Tibial artery (tissue), 4 donors: Measurements from ENCODE around the gene CCDC122.
A peak's percentile ranks its signal among the peaks of the same experiment; 100 is the strongest.

Experiments used
- DNase-seq, 2 donors: peaks; one replicate each; pipeline ENCODE4 v3.0.0-alpha.2; 2019
- H3K27ac ChIP-seq, 2 donors: fragments of 200-600 bp; sonication (generic) in 1 of 2; 1 replicate in 1 of 2; 2 replicates in 1 of 2; pipeline ENCODE4 v1.5.1; 2018 to 2019; ENCODE audit warnings: mild to moderate bottlenecking in 1 of 2
- H3K27me3 ChIP-seq, 2 donors: fragments of 200-600 bp; sonication (generic) in 1 of 2; one replicate each; pipeline versions ENCODE4 v1.5.1 to v1.6.0; 2016 to 2019
- H3K36me3 ChIP-seq, 3 donors: fragments of 200-600 bp; sonication (generic) in 2 of 3; one replicate each; pipeline ENCODE4 v1.5.1; 2016 to 2019; ENCODE audit warnings: mild to moderate bottlenecking in 2 of 3
- H3K4me1 ChIP-seq, 4 donors: fragments of 200-600 bp; sonication (generic) in 2 of 4; 1 replicate in 3 of 4; 2 replicates in 1 of 4; pipeline ENCODE4 v1.5.1; 2016 to 2019
- H3K4me3 ChIP-seq, 2 donors: fragments of 200-600 bp; sonication (generic) in 1 of 2; 1 replicate in 1 of 2; 2 replicates in 1 of 2; pipeline ENCODE4 v1.5.1; 2018 to 2019; ENCODE audit warnings: mild to moderate bottlenecking in 2 of 2
- H3K9me3 ChIP-seq, 3 donors: fragments of 200-600 bp; sonication (generic) in 1 of 3; one replicate each; pipeline ENCODE4 v1.5.1; 2016 to 2019
- intact Hi-C: fragments of 100-400 bp; cut with DNase I; formaldehyde crosslinking; loops from one replicate; pipeline ENCODE4 v1.15.0; 2023; ENCODE audit warnings: low total_unique reads
- TF ChIP-seq, protein P1 (sequence below), 2 experiments: fragments of 200-600 bp in 1 of 2; fragments of 450-650 bp in 1 of 2; IDR thresholded peaks; one replicate each; pipeline ENCODE4 v1.5.1; 2017 to 2019; ENCODE audit warnings: antibody characterized with exemption in 2 of 2, mild to moderate bottlenecking in 1 of 2, moderate library complexity in 1 of 2

CCDC122 gene

DNA sequence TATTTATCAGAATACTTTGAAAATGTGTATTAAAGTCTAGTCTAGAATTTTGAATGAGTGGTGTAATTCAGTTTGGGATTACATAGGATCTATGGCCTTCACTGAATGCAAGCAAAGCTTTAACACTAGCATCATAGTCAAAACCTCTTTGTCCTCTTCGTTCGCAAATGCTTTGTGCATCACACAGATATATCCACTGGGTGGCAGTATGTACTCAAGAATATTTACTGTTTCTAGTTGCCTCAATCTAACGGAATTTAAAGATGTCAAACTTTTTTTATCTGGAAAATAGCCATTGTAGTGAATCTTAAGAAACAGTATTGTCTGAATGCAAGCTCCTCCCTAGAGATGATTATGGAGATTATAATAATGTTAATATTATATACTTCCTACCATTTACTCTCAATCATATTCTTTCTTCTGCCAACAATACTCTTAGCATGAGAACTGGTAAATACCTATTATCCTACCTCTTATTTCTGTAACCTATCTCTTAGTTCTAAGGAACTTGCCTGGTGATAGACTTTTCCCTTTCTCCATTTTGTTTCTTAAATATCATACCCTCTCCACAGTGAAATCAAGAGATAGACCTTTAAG, 26.0 kb upstream of the CCDC122 start:
- Histone ChIP-seq H3K4me1 (peaks cover 0 to 11% (median 5%) of the 10 kb centered on the region in 4 donors), H3K27ac (no peak overlapping the region), H3K36me3 (no peaks in the 10 kb centered on the region), H3K27me3 (no peaks in the 10 kb centered on the region), H3K4me3 (no peak overlapping the region), H3K9me3 (no peaks in the 10 kb centered on the region)
- DNase-seq = peak in 1 of 2 donors; percentile 26
- intact Hi-C loops = loop anchor here (5.0 to 10.0 kb wide), 3 partner anchors 532 to 1069 kb away; no protein-coding TSS in a partner anchor
- TF ChIP-seq, protein P1, sequence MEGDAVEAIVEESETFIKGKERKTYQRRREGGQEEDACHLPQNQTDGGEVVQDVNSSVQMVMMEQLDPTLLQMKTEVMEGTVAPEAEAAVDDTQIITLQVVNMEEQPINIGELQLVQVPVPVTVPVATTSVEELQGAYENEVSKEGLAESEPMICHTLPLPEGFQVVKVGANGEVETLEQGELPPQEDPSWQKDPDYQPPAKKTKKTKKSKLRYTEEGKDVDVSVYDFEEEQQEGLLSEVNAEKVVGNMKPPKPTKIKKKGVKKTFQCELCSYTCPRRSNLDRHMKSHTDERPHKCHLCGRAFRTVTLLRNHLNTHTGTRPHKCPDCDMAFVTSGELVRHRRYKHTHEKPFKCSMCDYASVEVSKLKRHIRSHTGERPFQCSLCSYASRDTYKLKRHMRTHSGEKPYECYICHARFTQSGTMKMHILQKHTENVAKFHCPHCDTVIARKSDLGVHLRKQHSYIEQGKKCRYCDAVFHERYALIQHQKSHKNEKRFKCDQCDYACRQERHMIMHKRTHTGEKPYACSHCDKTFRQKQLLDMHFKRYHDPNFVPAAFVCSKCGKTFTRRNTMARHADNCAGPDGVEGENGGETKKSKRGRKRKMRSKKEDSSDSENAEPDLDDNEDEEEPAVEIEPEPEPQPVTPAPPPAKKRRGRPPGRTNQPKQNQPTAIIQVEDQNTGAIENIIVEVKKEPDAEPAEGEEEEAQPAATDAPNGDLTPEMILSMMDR (IDR thresholded peaks at IDR 0.05) = peak; percentile 79 to 90

DNA sequence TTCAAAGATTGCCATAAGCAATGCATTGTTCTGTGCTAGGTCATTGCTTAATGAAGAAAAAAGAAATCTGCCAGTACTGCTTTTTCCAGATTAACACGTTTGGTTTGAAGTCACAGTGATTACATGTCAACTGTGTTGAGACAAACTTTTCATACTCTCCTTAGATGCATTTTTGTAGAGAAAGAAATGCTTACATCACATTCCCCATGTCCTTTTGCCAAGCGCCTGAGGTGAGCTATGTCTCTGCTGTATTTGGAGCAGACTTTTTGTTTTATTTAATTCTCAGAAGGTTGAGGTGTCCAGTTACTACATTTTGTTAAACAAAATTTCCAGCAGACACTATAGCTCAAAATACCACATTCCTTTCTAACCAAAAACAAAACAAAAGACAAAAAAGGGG, 16.4 kb upstream of the CCDC122 start:
- Histone ChIP-seq H3K27me3 (no peaks in the 10 kb centered on the region), H3K9me3 (no peaks in the 10 kb centered on the region), H3K4me1 (no peaks in the 10 kb centered on the region), H3K36me3 (peaks cover 0 to 6% (median 0%) of the 10 kb centered on the region in 3 donors), H3K4me3 (no peak overlapping the region), H3K27ac (no peak overlapping the region)
- no peak for DNase-seq
- intact Hi-C loops = no loop called here
- TF ChIP-seq, protein P1 (IDR thresholded peaks at IDR 0.05) = no peak

DNA sequence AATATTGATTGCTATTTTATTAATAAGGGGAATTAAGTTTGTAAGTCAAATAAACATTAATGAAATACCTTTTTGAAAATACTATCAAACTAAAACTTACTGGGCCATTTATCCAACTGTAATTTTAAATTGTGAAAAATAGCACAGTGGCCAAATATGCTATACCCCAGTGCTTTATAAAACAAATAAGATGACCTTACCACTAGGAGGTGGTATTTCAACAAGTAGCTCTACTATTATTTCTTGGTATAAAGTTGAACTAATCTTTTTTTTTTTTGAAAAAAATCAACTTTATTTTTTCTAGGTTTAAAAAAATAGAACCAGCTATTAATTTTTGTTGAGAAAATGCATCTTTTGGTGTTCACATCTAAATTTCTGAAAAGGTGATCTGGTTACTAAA, 14.9 kb upstream of the CCDC122 start:
- H3K4me1 ChIP-seq = no peaks in the 10 kb centered on the region

DNA sequence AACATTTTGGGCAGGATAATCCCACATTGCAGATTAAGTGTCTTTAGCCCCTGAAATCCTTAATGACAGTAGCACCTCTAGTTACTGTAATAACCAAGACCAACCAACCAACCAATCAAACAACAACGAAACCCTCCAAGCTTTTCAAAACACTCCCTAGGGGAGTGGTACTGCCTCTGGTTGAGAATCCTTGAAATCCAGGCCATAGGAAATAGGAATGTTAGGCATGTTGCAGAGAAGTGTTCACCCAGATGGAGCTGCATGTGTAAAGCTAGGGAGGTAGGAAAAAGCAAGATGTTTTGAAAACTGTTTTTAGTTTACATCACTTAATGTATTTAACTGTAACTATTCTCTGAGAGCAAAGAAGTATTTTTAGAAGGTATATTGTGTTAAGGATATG, 4.7 kb upstream of the CCDC122 start:
- no peak for DNase-seq
- TF ChIP-seq, protein P1 (IDR thresholded peaks at IDR 0.05) = no peak
- H3K27me3 ChIP-seq = no peaks in the 10 kb centered on the region

More for the DNA sequence above, 14.9 kb upstream of the CCDC122 start:
- TF ChIP-seq, protein P1 (IDR thresholded peaks at IDR 0.05) = no peak
- Histone ChIP-seq H3K36me3 (peaks cover 0 to 9% (median 7%) of the 10 kb centered on the region in 3 donors), H3K27ac (no peak overlapping the region), H3K4me3 (no peak overlapping the region), H3K27me3 (no peaks in the 10 kb centered on the region), H3K9me3 (no peaks in the 10 kb centered on the region)
- intact Hi-C loops = no loop called here
- DNase-seq = no peak

DNA sequence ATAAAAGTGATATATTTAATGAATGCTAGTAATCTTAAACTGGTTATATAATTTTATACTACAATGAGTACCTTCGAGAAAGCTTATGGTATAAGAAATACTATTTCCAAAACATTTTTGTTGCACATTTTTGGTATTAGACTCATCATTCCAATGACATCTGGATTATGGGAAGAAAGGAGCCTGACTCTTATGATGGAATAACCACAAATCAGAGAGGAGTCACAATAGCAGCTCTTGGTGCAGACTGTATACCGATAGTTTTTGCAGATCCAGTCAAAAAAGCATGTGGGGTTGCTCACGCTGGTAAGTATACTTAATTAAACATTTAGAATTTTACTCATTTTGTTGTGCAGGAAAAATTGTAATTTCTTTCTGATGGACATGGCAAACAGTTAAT, 4.1 kb upstream of the CCDC122 start:
- no peaks in the 10 kb centered on the region for H3K9me3 ChIP-seq
- no peak overlapping the region for H3K4me3 ChIP-seq
- intact Hi-C loops = no loop called here
- no peak for DNase-seq
- H3K27me3 ChIP-seq = no peaks in the 10 kb centered on the region
- no peaks in the 10 kb centered on the region for H3K36me3 ChIP-seq
- H3K27ac ChIP-seq = no peak overlapping the region
- peaks cover 0 to 9% (median 4%) of the 10 kb centered on the region in 4 donors for H3K4me1 ChIP-seq
- TF ChIP-seq, protein P1 (IDR thresholded peaks at IDR 0.05) = no peak

More for the DNA sequence above, 4.7 kb upstream of the CCDC122 start:
- intact Hi-C loops = no loop called here
- peaks cover 0 to 8% (median 4%) of the 10 kb centered on the region in 4 donors for H3K4me1 ChIP-seq
- no peaks in the 10 kb centered on the region for H3K36me3 ChIP-seq
- no peak overlapping the region for H3K4me3 ChIP-seq
- H3K27ac ChIP-seq = no peak overlapping the region
- H3K9me3 ChIP-seq = no peaks in the 10 kb centered on the region
